Activated CD8-positive, alpha-beta memory T cell treated with anti-CD3 and anti-CD28 coated beads, Interleukin-2, amount 50 U/mL, for 24 hours (primary cell): Measurements from ENCODE around the gene MLLT11.

Source experiments
- DNase-seq: peaks from one replicate; pipeline ENCODE4 v3.0.0-alpha.2; 2020; ENCODE audit errors: extremely low read depth

The MLLT11 gene

GRCh38 chr1:151060007-151060656, at the start of gene MLLT11:
TSS of gene MLLT11 (plus strand) at chr1:151060397. CDS start at chr1:151067225, 6,828 bp downstream.
- DNase-seq = no peak

DNA sequence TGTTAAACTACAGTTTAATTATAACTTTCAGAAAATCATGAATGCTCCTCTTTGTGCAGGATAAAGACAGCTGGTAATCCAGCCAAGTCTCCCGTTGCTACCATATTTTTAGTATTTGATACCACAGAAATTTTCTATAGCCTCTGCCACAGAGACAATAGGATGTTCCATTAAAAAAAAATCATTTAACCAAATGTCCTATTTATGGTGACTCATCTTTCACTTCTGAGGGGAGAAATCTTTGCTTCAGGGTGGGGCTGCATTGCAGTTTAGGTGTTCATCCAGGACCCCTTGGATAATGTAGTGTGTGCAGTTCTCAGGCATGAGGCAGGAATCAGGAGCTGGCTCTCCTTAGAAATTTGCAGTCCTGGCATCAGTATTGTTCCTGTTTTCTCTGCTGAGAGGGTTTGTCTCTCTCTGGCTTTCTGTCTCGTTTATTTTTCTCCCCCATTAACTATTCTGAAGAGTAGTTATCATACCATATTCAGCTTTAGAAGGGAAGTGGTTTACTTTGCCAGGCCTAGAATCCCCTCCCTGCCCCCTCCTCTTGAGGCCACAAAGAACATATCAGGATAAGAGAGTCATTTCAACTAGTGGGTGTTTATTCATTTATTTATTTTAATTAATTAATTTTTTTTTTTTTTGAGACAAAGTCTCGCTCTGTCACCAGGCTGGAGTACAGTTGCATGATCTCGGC, 48.9 kb upstream of the MLLT11 start:
- DNase-seq = no peak

DNA sequence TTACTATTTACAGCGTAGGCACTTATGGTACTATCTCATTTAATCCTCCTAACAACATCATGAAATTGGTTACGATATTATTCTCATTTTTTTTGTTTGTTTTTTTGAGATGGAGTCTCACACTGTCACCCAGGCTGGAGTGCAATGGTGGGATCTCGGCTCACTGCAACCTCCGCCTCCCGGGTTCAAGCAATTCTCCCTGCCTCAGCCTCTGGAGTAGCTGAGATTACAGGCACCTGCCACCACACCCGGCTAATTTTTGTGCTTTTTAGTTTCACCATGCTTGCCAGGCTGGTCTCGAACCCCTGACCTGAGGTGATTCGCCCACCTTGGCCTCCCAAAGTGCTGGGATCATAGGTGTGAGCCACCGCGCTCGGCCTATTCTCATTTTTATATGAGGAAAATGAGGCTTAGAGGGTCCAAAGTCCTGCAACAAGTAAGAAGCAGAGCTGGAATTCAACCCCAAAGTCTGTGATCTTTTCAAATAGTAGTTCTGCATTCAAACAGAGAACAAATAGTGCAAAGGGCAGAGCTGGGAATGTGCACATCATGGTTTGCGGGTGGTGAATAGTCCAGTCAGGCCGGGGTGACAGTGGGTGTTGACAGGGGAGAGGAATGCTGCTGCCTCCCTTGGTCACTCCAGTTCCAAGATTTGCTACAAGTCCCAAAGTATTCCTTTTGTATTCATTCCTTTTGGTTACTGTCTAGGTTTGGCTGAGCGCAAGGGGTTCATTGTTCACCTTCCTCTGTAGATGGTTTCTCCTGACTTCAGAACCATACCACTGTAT, 47.3 kb upstream of the MLLT11 start:
- no peak for DNase-seq

GRCh38 chr1:151013518-151013917, 46.7 kb upstream of the MLLT11 start:
- DNase-seq = no peak

DNA sequence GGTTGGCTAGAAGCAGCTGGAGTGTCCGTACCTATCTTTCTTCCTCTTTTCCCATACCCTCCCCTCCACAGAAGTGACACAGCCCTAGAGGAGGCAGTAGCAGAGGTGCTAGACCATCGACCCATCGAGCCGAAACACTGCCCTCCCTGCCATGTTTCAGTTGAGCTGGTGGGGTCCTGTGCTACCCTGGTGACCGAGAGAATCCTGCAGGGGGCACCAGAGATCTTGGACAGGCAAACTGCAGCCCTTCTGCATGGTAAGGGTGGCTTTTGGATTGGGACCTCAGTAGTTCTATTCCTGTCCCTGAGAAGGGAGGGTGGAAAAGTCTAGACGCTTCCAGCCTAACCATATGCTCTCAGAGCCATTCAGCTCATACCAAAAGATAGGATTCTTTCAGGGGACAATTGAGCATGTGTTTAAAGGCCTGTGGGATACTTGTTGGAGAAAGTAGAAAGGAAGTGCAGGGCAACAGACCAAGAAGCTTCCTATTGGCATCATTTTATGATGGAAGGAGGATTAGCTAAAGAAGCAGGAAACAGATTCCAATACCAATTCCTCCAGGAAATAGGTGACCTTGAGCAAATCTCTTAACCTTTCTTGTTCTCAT, 35.6 kb upstream of the MLLT11 start:
- DNase-seq = peak; percentile 53

GRCh38 chr1:151026460-151026859, 33.7 kb upstream of the MLLT11 start:
- no peak for DNase-seq

GRCh38 chr1:151032164-151032563, 28.0 kb upstream of the MLLT11 start:
- DNase-seq = no peak

GRCh38 chr1:151035167-151035566, 25.0 kb upstream of the MLLT11 start:
- DNase-seq = no peak

DNA sequence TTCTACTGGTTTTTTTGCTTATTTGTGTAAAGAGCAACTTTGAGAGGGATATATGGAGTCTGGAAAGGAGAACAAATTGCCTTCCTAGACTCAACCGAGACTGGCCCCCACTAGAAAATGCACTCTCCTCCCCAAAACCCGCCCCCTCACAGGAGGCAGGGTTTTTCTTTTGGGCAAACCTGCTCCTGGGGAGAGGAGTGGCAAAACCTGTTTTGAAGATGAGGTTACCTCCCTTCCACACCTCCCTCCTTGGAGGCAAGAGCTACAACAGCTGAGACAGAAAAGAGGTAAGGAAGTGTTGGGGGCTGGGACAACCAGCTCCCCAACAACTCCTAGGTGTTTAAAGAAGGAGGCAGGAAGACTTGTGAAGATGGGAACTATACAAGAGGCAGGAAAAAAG, 23.8 kb upstream of the MLLT11 start, which contains the start of gene BNIPL:
Gene BNIPL, plus strand, starts transcription at position 231 of the 400 bp plus-strand sequence. Its CDS starts 140 bp downstream, at position 371.
- DNase-seq = no peak

GRCh38 chr1:151037032-151037431, 23.2 kb upstream of the MLLT11 start:
- DNase-seq = no peak

- DNase-seq = no peak
Observed at GRCh38 chr1:151039521-151039920, 20.7 kb upstream of the MLLT11 start.

DNA sequence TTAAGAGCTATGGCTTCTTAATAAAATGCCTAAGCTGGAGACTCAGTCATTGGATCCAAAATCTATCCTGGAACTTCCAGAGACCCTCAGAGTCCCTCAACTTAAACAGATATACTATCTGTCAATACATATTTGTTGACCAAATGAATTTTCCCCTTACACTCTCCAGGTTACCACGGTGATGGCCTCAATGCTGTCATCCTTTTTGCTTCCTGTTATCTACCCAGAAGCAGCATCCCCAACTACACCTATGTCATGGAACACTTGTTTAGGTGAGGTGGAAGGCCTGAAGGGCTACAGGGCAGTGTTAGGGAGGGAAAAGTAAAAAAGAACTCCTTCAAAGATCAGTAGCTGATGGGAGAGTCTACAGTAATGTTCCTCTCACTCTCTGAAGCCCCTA, 17.0 kb upstream of the MLLT11 start:
- DNase-seq = no peak

DNA sequence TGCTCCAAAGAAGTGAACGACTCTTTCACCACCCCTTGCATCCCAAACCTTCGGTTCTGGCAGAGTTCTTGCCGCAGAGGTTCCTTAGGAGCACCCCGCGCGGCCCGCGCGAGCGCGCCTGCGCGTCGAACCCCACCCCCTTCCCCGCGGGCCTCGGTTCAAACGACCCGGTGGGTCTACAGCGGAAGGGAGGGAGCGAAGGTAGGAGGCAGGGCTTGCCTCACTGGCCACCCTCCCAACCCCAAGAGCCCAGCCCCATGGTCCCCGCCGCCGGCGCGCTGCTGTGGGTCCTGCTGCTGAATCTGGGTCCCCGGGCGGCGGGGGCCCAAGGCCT, 12.6 kb upstream of the MLLT11 start, which contains the start of gene C1orf56:
Gene C1orf56, plus strand, starts transcription at position 161 of the 334 bp plus-strand sequence. Its CDS starts 97 bp downstream, at position 258.
- no peak for DNase-seq

DNA sequence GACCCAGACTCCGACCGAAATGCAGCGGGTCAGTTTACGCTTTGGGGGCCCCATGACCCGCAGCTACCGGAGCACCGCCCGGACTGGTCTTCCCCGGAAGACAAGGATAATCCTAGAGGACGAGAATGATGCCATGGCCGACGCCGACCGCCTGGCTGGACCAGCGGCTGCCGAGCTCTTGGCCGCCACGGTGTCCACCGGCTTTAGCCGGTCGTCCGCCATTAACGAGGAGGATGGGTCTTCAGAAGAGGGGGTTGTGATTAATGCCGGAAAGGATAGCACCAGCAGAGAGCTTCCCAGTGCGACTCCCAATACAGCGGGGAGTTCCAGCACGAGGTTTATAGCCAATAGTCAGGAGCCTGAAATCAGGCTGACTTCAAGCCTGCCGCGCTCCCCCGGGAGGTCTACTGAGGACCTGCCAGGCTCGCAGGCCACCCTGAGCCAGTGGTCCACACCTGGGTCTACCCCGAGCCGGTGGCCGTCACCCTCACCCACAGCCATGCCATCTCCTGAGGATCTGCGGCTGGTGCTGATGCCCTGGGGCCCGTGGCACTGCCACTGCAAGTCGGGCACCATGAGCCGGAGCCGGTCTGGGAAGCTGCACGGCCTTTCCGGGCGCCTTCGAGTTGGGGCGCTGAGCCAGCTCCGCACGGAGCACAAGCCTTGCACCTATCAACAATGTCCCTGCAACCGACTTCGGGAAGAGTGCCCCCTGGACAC, 12.1 kb upstream of the MLLT11 start:
- no peak for DNase-seq

GRCh38 chr1:151048645-151049032, 11.6 kb upstream of the MLLT11 start:
- no peak for DNase-seq

GRCh38 chr1:151049458-151049857, 10.7 kb upstream of the MLLT11 start:
- no peak for DNase-seq

GRCh38 chr1:151050051-151050688, 10.0 kb upstream of the MLLT11 start:
- no peak for DNase-seq

GRCh38 chr1:151051356-151052009, 8.7 kb upstream of the MLLT11 start:
- DNase-seq = no peak

GRCh38 chr1:151054971-151055547, 5.1 kb upstream of the MLLT11 start:
- no peak for DNase-seq

- no peak for DNase-seq
Observed at GRCh38 chr1:151055581-151055980, 4.6 kb upstream of the MLLT11 start.
